WTC11 (cell line): ENCODE results near the gene SELENOS. TPM values are rescaled to one million over a fixed set of nuclear protein-coding genes. Genes with fewer than 3 reads are reported as not detected.

Experiments
- ATAC-seq: fragments of 200-7000 bp; cut with Tn5 transposase; 2 replicates; pipeline ENCODE4 v1.10.0; 2021; ENCODE audit warnings: mild to moderate bottlenecking, moderate library complexity
- CTCF ChIA-PET: fragments of 300-600 bp; sonication (Branson Sonifier 250); formaldehyde crosslinking; loops from one replicate; lab custom pipeline; 2021; ENCODE audit warnings: antibody characterized with exemption; lab: Charles Lee
- POLR2A ChIA-PET: fragments of 350-600 bp; sonication (Branson Sonifier 250); formaldehyde crosslinking; loops from one replicate; lab custom pipeline; 2021; ENCODE audit warnings: antibody characterized with exemption; lab: Charles Lee
- DNase-seq: peaks from one replicate; pipeline ENCODE4 v3.0.0; 2021; ENCODE audit warnings: low spot score
- H3K27ac Mint-ChIP-seq: 2 replicates; pipeline ENCODE4 v1.8.0; 2021; ENCODE audit warnings: mixed read lengths
- H3K27me3 Mint-ChIP-seq: 2 replicates; pipeline ENCODE4 v1.8.0; 2021; ENCODE audit warnings: low read depth, mild to moderate bottlenecking, moderate library complexity, mixed read lengths
- H3K36me3 Mint-ChIP-seq: 2 replicates; pipeline ENCODE4 v1.8.0; 2021; ENCODE audit warnings: mixed read lengths
- H3K4me1 Mint-ChIP-seq: 2 replicates; pipeline ENCODE4 v1.8.0; 2022; ENCODE audit warnings: mixed read lengths
- H3K4me3 Mint-ChIP-seq: 2 replicates; pipeline ENCODE4 v1.8.0; 2021; ENCODE audit warnings: mild to moderate bottlenecking, moderate library complexity, mixed read lengths
- H3K9me3 Mint-ChIP-seq: 2 replicates; pipeline ENCODE4 v1.8.0; 2021; ENCODE audit warnings: mixed read lengths
- ATF1 ChIP-seq: sonication (generic); formaldehyde crosslinking; IDR thresholded peaks from 2 replicates; pipeline ENCODE4 v1.8.1; 2023; ENCODE audit warnings: mild to moderate bottlenecking, moderate library complexity, missing genetic modification reagents
- CTCF ChIP-seq: fragments of 200-600 bp; IDR thresholded peaks from 2 replicates; pipeline ENCODE4 v1.8.0; 2022; ENCODE audit warnings: antibody characterized with exemption
- E2F5 ChIP-seq: sonication (generic); formaldehyde crosslinking; IDR thresholded peaks from 2 replicates; pipeline ENCODE4 v1.8.1; 2022; ENCODE audit warnings: mild to moderate bottlenecking, moderate library complexity, missing genetic modification reagents
- FOXP1 ChIP-seq: sonication (generic); formaldehyde crosslinking; IDR thresholded peaks from 2 replicates; pipeline ENCODE4 v1.8.0; 2022; ENCODE audit warnings: missing genetic modification reagents, mild to moderate bottlenecking, moderate library complexity, borderline replicate concordance
- GABPB1 ChIP-seq: sonication (generic); formaldehyde crosslinking; IDR thresholded peaks from 2 replicates; pipeline ENCODE4 v1.8.1; 2023; ENCODE audit warnings: mild to moderate bottlenecking, missing genetic modification reagents
- IRF1 ChIP-seq: sonication (generic); formaldehyde crosslinking; IDR thresholded peaks from 2 replicates; pipeline ENCODE4 v1.8.0; 2023; ENCODE audit warnings: missing genetic modification reagents
- MLX ChIP-seq: sonication (generic); formaldehyde crosslinking; IDR thresholded peaks from 2 replicates; pipeline ENCODE4 v1.8.1; 2023; ENCODE audit warnings: mild to moderate bottlenecking, missing genetic modification reagents, moderate library complexity
- NFE2L1 ChIP-seq: sonication (generic); formaldehyde crosslinking; IDR thresholded peaks from 2 replicates; pipeline ENCODE4 v1.8.1; 2023; ENCODE audit warnings: missing genetic modification reagents
- NR1H2 ChIP-seq: sonication (generic); formaldehyde crosslinking; IDR thresholded peaks from 2 replicates; pipeline ENCODE4 v1.9.0; 2021; ENCODE audit warnings: mild to moderate bottlenecking, moderate library complexity, missing genetic modification reagents
- NR2C2 ChIP-seq: sonication (generic); formaldehyde crosslinking; IDR thresholded peaks from 2 replicates; pipeline ENCODE4 v1.8.0; 2022; ENCODE audit warnings: mild to moderate bottlenecking, missing genetic modification reagents
- PREB ChIP-seq: sonication (generic); formaldehyde crosslinking; IDR thresholded peaks from 2 replicates; pipeline ENCODE4 v1.8.1; 2022; ENCODE audit warnings: mild to moderate bottlenecking, missing genetic modification reagents, moderate library complexity, borderline replicate concordance
- RELA ChIP-seq: sonication (generic); formaldehyde crosslinking; IDR thresholded peaks from 2 replicates; pipeline ENCODE4 v1.8.1; 2022; ENCODE audit warnings: missing genetic modification reagents, mild to moderate bottlenecking, borderline replicate concordance
- RORB ChIP-seq: fragments of 250-450 bp; sonication (Bioruptor Pico); IDR thresholded peaks from 2 replicates; pipeline ENCODE4 v1.9.0; 2021; ENCODE audit warnings: mild to moderate bottlenecking
- TEAD1 ChIP-seq: sonication (generic); formaldehyde crosslinking; IDR thresholded peaks from 2 replicates; pipeline ENCODE4 v1.8.0; 2022; ENCODE audit warnings: mild to moderate bottlenecking, missing genetic modification reagents
- TP53 ChIP-seq: sonication (generic); formaldehyde crosslinking; IDR thresholded peaks from 2 replicates; pipeline ENCODE4 v1.8.1; 2023; ENCODE audit warnings: mild to moderate bottlenecking, missing genetic modification reagents
- ZBTB43 ChIP-seq: sonication (generic); formaldehyde crosslinking; IDR thresholded peaks from 2 replicates; pipeline ENCODE4 v1.8.1; 2023; ENCODE audit warnings: mild to moderate bottlenecking, missing genetic modification reagents
- ZNF232 ChIP-seq: sonication (generic); formaldehyde crosslinking; IDR thresholded peaks from 2 replicates; pipeline ENCODE4 v1.8.0; 2022; ENCODE audit warnings: mild to moderate bottlenecking, missing genetic modification reagents
- ZNF263 ChIP-seq: sonication (generic); formaldehyde crosslinking; IDR thresholded peaks from 2 replicates; pipeline ENCODE4 v1.8.1; 2022; ENCODE audit warnings: low read depth, mild to moderate bottlenecking, moderate library complexity, missing genetic modification reagents
- ZNF281 ChIP-seq: sonication (generic); formaldehyde crosslinking; IDR thresholded peaks from 2 replicates; pipeline ENCODE4 v1.8.0; 2023; ENCODE audit warnings: mild to moderate bottlenecking, missing genetic modification reagents
- ZNF512 ChIP-seq: sonication (generic); formaldehyde crosslinking; IDR thresholded peaks from 2 replicates; pipeline ENCODE4 v1.8.1; 2022; ENCODE audit warnings: missing genetic modification reagents, borderline replicate concordance
- total RNA-seq: library from RNA; stranded (reverse); gene quantifications from 3 replicates; pipeline ENCODE4 v1.2.3, GENCODE V29; 2021

SELENOS gene
- total RNA-seq, 1 experiment from 2014 or later: 43.8 TPM

GRCh38 chr15:101316529-101316928 lies 39.2 kb upstream of the SELENOS start:
- peaks cover 3% of the 10 kb centered on the region; the same call in 1 of the 2 replicates for H3K9me3 Mint-ChIP-seq
- POLR2A ChIA-PET: no interaction called here
- CTCF ChIA-PET: no interaction called here
- H3K4me1 Mint-ChIP-seq: peaks cover 6% of the 10 kb centered on the region
- H3K4me3 Mint-ChIP-seq: no peak overlapping the region
- peak; percentile 1 for DNase-seq
- H3K27me3 Mint-ChIP-seq: 0 out of 2 replicates have a peak, but pooled peaks cover 2% of the 10 kb centered on the region
- ATAC-seq: no peak
- TF ChIP-seq ZNF512 (CRISPR knock-in tag): no peak
- TF ChIP-seq NR2C2 (CRISPR knock-in tag): no peak
- no peak for TF ChIP-seq GABPB1 (CRISPR knock-in tag)
- no peak for TF ChIP-seq FOXP1 (CRISPR knock-in tag)
- no peak for TF ChIP-seq ZBTB43 (CRISPR knock-in tag)
- no peak for TF ChIP-seq TP53 (CRISPR knock-in tag)
- no peak for TF ChIP-seq NR1H2
- TF ChIP-seq RELA (CRISPR knock-in tag): no peak
- no peak for TF ChIP-seq NFE2L1
- TF ChIP-seq PREB: no peak
- no peak for TF ChIP-seq MLX (CRISPR knock-in tag)
- TF ChIP-seq ZNF281 (CRISPR knock-in tag): no peak
- no peak for TF ChIP-seq TEAD1
- no peak for TF ChIP-seq E2F5
- TF ChIP-seq IRF1 (CRISPR knock-in tag): no peak
- no peak for TF ChIP-seq ATF1 (CRISPR knock-in tag)
- no peak for TF ChIP-seq ZNF232 (CRISPR knock-in tag)
- no peak for TF ChIP-seq CTCF
- no peak for TF ChIP-seq ZNF263 (CRISPR knock-in tag)
- no peak for TF ChIP-seq RORB
- no peak overlapping the region for H3K27ac Mint-ChIP-seq
- H3K36me3 Mint-ChIP-seq: no peaks in the 10 kb centered on the region
